GM19043 (cell line): Measurements from ENCODE around the gene ANO6.
A peak's percentile ranks its signal among the peaks of the same experiment; 100 is the strongest.
"Not testable (repeated sequence)": the region's sequence is repeated elsewhere in the genome, so short reads cannot be mapped to it uniquely, and the experiment has no call there.

Source experiments
- ATAC-seq: cut with Tn5 transposase; IDR thresholded peaks from one replicate; pipeline ENCODE4 v1.9.1; 2021; ENCODE audit warnings: low read depth; ENCODE audit not compliant: unreplicated experiment

The ANO6 gene

GRCh38 chr12:45235087-45236025 is 19.5 kb downstream of the ANO6 start:
- ATAC-seq = no peak

- ATAC-seq = not testable (repeated sequence)
These were observed 20.5 kb downstream of the ANO6 start for GRCh38 chr12:45236383-45236782.

- ATAC-seq = no peak
These were observed 26.3 kb downstream of the ANO6 start for GRCh38 chr12:45242180-45242579.

- ATAC-seq = no peak
These were observed 28.1 kb downstream of the ANO6 start for GRCh38 chr12:45243963-45244362.

- ATAC-seq = peak; percentile 85
These were observed 28.9 kb downstream of the ANO6 start for GRCh38 chr12:45244561-45245343.

- ATAC-seq = no peak
These were observed 30.3 kb downstream of the ANO6 start for GRCh38 chr12:45246236-45246635.

- no peak for ATAC-seq
These were observed 31.7 kb downstream of the ANO6 start for GRCh38 chr12:45247589-45247988.

GRCh38 chr12:45248095-45248494 is 32.2 kb downstream of the ANO6 start:
- no peak for ATAC-seq

- ATAC-seq = no peak
These were observed 38.4 kb downstream of the ANO6 start for GRCh38 chr12:45254254-45254653.

GRCh38 chr12:45256721-45257120 is 40.8 kb downstream of the ANO6 start:
- no peak for ATAC-seq

- peak; percentile 86 for ATAC-seq
These were observed 41.5 kb downstream of the ANO6 start for GRCh38 chr12:45257185-45257930.

GRCh38 chr12:45259675-45260074 is 43.8 kb downstream of the ANO6 start:
- ATAC-seq = no peak

- no peak for ATAC-seq
These were observed 44.4 kb downstream of the ANO6 start for GRCh38 chr12:45260104-45260815.

- no peak for ATAC-seq
These were observed 45.0 kb downstream of the ANO6 start for GRCh38 chr12:45260854-45261253.

GRCh38 chr12:45262185-45262584 is 46.3 kb downstream of the ANO6 start:
- not testable (repeated sequence) for ATAC-seq

- no peak for ATAC-seq
These were observed 47.7 kb downstream of the ANO6 start for GRCh38 chr12:45263587-45263986.

- ATAC-seq = peak; percentile 64
These were observed 52.9 kb downstream of the ANO6 start for GRCh38 chr12:45268672-45269411.

- no peak for ATAC-seq
These were observed 53.5 kb downstream of the ANO6 start for GRCh38 chr12:45269412-45269751.

GRCh38 chr12:45270951-45271350 is 55.1 kb downstream of the ANO6 start:
- no peak for ATAC-seq
